HG03064 (cell line): Measurements from ENCODE around the gene WWOX.
"Not testable (repeated sequence)": the region's sequence is repeated elsewhere in the genome, so short reads cannot be mapped to it uniquely, and the experiment has no call there.

Experiments
- ATAC-seq: cut with Tn5 transposase; IDR thresholded peaks from one replicate; pipeline ENCODE4 v1.9.1; 2021; ENCODE audit warnings: low read depth; ENCODE audit not compliant: unreplicated experiment

Gene WWOX

GRCh38 chr16:78583441-78583840 is 484.0 kb downstream of the WWOX start:
- no peak for ATAC-seq

DNA sequence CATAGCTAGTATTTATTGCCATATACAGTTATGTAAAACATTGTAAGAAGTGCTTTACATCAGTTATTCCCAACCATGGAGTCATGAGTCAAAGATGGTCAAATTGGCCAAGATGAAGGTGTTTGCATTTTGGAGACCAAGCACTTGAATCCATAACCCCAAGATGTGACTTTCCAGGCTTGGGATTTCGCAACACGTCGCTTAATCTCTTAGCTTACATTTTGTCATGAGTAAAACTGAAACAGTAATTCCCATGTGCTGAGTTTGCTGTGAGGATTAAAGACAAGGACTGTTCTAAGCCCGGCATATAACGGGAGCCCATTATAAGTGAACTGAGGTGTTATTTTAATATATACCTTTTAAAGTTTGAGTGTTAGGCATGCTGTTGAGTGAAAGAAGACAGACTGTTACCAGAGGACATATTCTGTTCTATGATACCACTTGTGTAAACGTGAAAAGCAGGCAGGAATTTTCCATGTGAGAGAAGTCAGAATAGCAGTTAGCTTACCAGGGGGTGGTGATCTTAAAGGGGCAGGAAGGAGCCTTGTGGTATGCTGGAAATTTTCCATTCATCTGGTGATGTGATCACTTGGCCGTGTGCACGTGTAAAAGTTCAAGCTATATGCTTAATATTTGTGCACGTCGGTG is 484.9 kb downstream of the WWOX start:
- no peak for ATAC-seq

GRCh38 chr16:78584991-78585390 is 485.5 kb downstream of the WWOX start:
- ATAC-seq, result no peak

DNA sequence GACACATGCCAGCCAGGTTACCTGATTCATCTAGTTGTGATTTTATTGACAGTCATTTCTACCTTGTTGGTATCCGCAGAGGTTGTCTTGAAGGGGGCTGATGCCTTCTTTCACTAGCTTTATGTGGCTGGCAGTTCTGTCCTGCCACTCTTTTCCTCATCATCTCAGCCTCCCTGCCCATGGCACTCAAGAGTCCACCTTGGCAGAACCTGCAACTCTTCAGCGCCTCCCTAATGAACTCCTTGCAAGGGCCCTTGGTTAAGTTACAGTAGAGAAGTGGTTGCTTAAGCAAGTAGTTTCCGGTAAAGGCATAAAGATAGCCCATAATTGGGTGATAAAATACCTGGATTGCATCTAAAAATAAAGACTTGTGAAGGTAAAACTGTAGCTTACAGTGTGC is 489.9 kb downstream of the WWOX start:
- no peak for ATAC-seq

DNA sequence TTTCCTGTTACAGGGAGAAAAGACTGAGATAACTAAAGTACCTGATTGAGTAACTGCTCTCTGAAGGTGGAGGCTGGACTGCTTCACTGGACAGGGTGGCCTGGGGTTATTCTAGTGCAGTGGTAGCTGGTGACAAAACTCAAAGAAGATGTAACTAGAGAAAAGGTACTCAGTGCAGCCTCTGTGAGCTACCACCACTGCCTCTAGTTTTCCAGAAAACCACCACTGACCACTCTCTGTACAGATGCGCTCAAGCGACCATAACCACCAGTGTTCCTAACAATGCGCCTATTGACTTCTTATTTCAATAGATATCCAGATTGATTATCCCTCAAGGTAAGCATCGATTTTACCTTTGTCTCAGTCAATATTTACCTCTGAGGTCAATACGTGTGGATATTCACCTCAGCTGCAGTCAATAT is 492.2 kb downstream of the WWOX start:
- no peak for ATAC-seq

- ATAC-seq, result no peak
Measured at GRCh38 chr16:78592111-78592510, 492.7 kb downstream of the WWOX start.

DNA sequence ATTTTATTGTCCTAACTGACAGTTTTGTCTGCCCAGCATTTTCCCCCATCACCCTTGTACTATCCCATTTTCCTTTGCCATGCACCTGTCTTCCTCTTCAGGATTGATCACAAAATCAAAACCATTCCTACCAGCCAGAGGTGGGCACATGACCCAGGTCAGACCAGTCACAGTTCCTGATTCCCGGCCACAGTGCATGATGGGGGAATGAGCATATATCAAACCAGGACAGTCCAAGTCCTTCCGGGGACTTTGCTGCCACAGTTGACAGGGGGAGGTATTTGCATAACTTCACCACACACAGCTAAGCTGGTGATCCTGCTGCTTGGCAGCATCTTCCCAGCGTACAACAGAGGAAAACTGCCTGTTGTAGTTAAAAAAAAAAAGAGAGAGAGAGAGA is 493.9 kb downstream of the WWOX start:
- ATAC-seq, result no peak

- ATAC-seq, result no peak
Measured at GRCh38 chr16:78594191-78594590, 494.7 kb downstream of the WWOX start.

DNA sequence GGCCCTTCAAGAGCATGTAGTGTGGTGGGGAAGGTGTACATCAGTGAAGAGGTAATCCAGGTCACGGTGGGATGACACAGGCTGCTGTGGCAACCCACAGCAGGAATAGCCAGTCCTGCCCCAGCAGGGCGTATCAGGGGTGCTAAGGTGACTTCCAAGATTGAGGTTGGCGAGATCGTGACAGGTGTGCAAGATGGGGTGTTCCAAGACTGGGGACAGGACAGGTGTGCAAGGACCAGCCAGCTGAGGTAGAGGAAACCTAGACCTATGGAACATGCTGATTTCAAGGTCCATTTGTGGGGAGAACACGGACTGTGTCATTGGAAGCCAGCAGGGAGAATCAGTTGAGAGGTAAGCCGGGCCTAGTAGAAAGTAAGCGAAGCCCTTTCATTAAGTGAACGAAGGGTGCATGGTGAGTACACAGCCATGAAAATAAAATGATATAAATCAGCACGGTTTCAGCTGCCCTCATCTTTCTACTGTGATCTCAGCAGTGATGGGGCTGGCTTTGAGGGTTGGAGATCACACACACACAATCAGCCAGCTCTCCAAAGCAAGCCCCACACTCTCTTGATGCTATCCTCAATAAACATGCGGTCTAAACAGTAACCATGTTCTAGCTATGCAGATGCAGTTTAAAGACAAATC is 497.0 kb downstream of the WWOX start:
- no peak for ATAC-seq

- ATAC-seq, result no peak
Measured at GRCh38 chr16:78596996-78597422, 497.6 kb downstream of the WWOX start.

GRCh38 chr16:78597809-78598570 is 498.5 kb downstream of the WWOX start:
- ATAC-seq, result no peak

DNA sequence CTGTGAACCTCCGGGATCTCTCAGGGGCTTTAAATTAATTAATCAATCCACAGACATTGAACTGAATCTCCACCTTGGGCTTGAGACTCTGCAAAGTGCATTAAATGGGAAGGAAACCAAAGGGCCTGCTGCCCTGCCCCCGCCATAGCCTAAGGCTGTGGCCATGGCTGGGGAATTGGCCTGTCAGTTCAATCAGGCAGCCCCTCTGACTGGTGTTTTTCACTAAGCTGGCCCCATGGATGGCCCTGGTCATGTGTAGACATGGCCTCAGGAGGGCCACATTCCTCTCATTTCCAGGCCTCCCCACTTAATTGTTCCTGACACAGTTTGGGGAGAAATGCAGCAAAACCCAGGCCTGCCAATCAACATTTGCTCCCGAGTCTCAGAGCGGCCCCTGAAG is 499.8 kb downstream of the WWOX start:
- no peak for ATAC-seq

GRCh38 chr16:78604423-78605062 is 505.1 kb downstream of the WWOX start:
- not testable (repeated sequence) for ATAC-seq

GRCh38 chr16:78605548-78606101 is 506.2 kb downstream of the WWOX start:
- ATAC-seq, result no peak

DNA sequence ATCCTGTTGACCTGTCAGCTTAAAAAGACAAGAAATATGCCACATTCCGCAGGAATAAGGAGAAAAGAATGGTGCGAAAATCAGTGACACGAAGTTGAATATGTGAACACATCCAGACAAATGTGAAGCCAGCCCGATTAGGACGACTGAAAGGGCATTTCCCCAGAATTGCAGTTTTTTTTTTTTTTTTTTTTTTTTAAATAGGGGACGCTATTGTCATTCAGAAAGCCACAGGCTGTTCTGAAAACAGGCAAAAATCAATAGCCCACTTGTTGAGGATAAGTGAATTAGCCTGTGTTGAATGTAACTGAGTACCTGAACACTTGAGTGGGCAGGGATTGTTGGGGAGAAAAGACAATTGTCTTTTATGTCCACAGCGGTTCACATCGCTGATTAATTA is 507.1 kb downstream of the WWOX start:
- no peak for ATAC-seq

- no peak for ATAC-seq
Measured at GRCh38 chr16:78607022-78607421, 507.6 kb downstream of the WWOX start.

DNA sequence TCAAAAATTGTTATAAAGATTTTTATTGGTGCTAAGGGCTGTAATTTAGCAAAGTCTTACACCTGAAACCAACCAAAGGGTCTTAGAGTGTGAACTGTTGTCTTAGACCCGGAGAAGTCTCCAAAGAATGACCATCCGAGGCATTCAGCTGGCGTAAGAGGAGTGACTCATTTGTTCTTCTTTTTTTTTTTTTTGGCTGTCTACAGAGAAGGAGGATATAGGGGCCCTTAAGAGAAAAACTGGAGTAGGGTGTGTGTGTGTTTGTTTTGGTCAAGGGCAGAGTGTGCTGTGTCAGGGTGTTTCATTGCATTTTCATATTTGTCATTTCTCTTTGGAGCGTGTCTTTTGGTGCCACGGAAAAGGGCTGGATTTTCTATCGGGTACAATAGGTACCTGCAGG is 508.0 kb downstream of the WWOX start:
- ATAC-seq, result no peak

GRCh38 chr16:78608305-78608776 is 508.9 kb downstream of the WWOX start:
- no peak for ATAC-seq

- ATAC-seq, result no peak
Measured at GRCh38 chr16:78609402-78610274, 510.2 kb downstream of the WWOX start.

- no peak for ATAC-seq
Measured at GRCh38 chr16:78611318-78611717, 511.9 kb downstream of the WWOX start.
